Heart right ventricle (tissue), 16 donors: ENCODE data around the gene CERK. TPM values are rescaled to one million over a fixed set of nuclear protein-coding genes. Genes with fewer than 3 reads are reported as not detected.

Experiments used
- ATAC-seq, 8 donors: fragments of 200-7000 bp; cut with Tn5 transposase; one replicate each; pipeline ENCODE4 v1.9.1; 2020; ENCODE audit warnings: mild to moderate bottlenecking in 8 of 8, moderate library complexity in 8 of 8, moderate number of reproducible peaks in 1 of 8
- DNase-seq, 2 donors: peaks; one replicate each; pipeline ENCODE4 v3.0.0-alpha.2; 2020
- H3K27ac ChIP-seq, 10 donors: fragments of 200-600 bp; sonication (generic) in 2 of 10; one replicate each; pipeline versions ENCODE4 v1.5.0 to v1.8.0; 2020 to 2022; ENCODE audit warnings: mild to moderate bottlenecking in 3 of 10
- H3K27me3 ChIP-seq, 7 donors: fragments of 200-600 bp; one replicate each; pipeline ENCODE4 v1.8.0; 2021 to 2022; ENCODE audit warnings: mild to moderate bottlenecking in 2 of 7
- H3K36me3 ChIP-seq, 9 donors: fragments of 200-600 bp; sonication (generic) in 1 of 9; one replicate each; pipeline versions ENCODE4 v1.5.0 to v1.8.0; 2020 to 2022; ENCODE audit warnings: mild to moderate bottlenecking in 2 of 9
- H3K4me1 ChIP-seq, 9 donors: fragments of 200-600 bp; sonication (generic) in 1 of 9; one replicate each; pipeline versions ENCODE4 v1.5.0 to v1.8.0; 2020 to 2022; ENCODE audit warnings: mild to moderate bottlenecking in 4 of 9
- H3K4me3 ChIP-seq, 10 donors: fragments of 200-600 bp; sonication (generic) in 2 of 10; one replicate each; pipeline versions ENCODE4 v1.5.0 to v1.8.0; 2020 to 2022; ENCODE audit warnings: mild to moderate bottlenecking in 7 of 10, moderate library complexity in 2 of 10
- H3K9me3 ChIP-seq, 11 donors: fragments of 200-600 bp in 10 of 11; sonication (generic) in 2 of 11; one replicate each; pipeline versions ENCODE4 v1.5.0 to v1.8.0; 2013 to 2022; ENCODE audit warnings: mild to moderate bottlenecking in 2 of 11, control low read depth in 1 of 11, moderate library complexity in 1 of 11
- CTCF ChIP-seq, 9 donors: fragments of 200-600 bp; sonication (generic) in 2 of 9; IDR thresholded peaks; one replicate each; pipeline versions ENCODE4 v1.5.0 to v1.8.0; 2021 to 2022; ENCODE audit warnings: antibody characterized with exemption in 9 of 9, mild to moderate bottlenecking in 5 of 9, moderate library complexity in 1 of 9
- WGBS, 2 donors: extraction: QIAGEN DNeasy Blood & Tissue Kit; methylation state at CpG; one replicate each; pipeline ENCODE4 v1.1.7; 2013; ENCODE audit warnings: inconsistent platforms in 1 of 2; 5-methylcytosine and 5-hydroxymethylcytosine counted together
- intact Hi-C, 10 donors: fragments of 100-400 bp; cut with DNase I; formaldehyde crosslinking; loops; one replicate each; pipeline versions ENCODE4 v1.11.1 to v1.14.2; 2022
- polyA plus RNA-seq, 2 donors: library from polyadenylated mRNA; stranded (reverse); fragments of 200-250 nt; gene quantifications; one replicate each; pipeline ENCODE4 v1.2.3, GENCODE V29; 2013
- total RNA-seq, 10 donors: library from RNA; stranded (reverse); fragmentation: NEBNext Ultra II Directional in 3 of 10; extraction: Animal tissue kit (Norgen Biotek cat#: 25700) in 3 of 10; gene quantifications; one replicate each; pipeline versions ENCODE4 v1.2.1 to v1.2.4, GENCODE V29; 2021 to 2023
- donor health status: Arrhythmogenic right ventricular cardiomyopathy.
- donor health status: ischemic (EF 13 %, LVEDD 7.1; RV severe dilation, severe dysfunction).
- donor health status: healthy with polysubstance abuse.
- donor health status: DM: no; HTN: yes; CAD: no.
- donor health status: DM: no; HTN: no; CAD: no.
- donor health status: ischemic (EF 25% LVEDD 6.9; RV normal size, moderate dysfunction).
- donor health status: ischemic (EF 25% LVEDD 5.7; RV mildly dilated, moderate dysfunction).
- donor health status: healthy.
- donor health status: DM: yes; HTN: yes; CAD: no.
- donor health status: Ischemic cardiomyopathy.
- donor health status: ischemic (EF 35%, LVEDD 5.7; RV mildly dilated, moderate dysfunction).
- donor health status: nonischemic (EF 11% LVEDD 7.7; RV severe dilation, severe dysfunction).
- donor health status: DM: yes; HTN: yes; CAD: no.
- donor health status: PGD.
- donor health status: ischemic (EF 29% LVEDD 5.4; RV normal size, mild dysfunction).
- donor health status: nonischemic (EF 23%, LVEDD 6.1; RV moderate dilation, normal function).

The CERK gene
- total and polyA plus RNA-seq, 12 donors: 21.5 to 97.0 (median 66.2) TPM

- no peak for TF ChIP-seq CTCF (IDR thresholded peaks at IDR 0.05)
- Histone ChIP-seq H3K27ac (no peak overlapping the region), H3K9me3 (no peaks in the 10 kb centered on the region), H3K4me1 (no peaks in the 10 kb centered on the region), H3K4me3 (no peak overlapping the region), H3K27me3 (no peaks in the 10 kb centered on the region), H3K36me3 (peaks cover 14 to 100% (median 84%) of the 10 kb centered on the region in 9 donors)
- WGBS, 2 donors: 76 to 85% methylated on average over 11 of the region's 11 CpGs
- intact Hi-C loops: no loop called here
- DNase-seq: no peak
- peak in 2 of 8 donors; percentile 5 to 10 for ATAC-seq
These were observed 41.9 kb downstream of the CERK start for GRCh38 chr22:46696229-46696518.

- DNase-seq: no peak
- no peaks in the 10 kb centered on the region for H3K27me3 ChIP-seq
- no peaks in the 10 kb centered on the region for H3K9me3 ChIP-seq
- H3K4me3 ChIP-seq: no peak overlapping the region
- H3K4me1 ChIP-seq: no peaks in the 10 kb centered on the region
- no peak for TF ChIP-seq CTCF (IDR thresholded peaks at IDR 0.05)
- no peak overlapping the region for H3K27ac ChIP-seq
- H3K36me3 ChIP-seq: peaks cover 10 to 100% (median 80%) of the 10 kb centered on the region in 9 donors
- intact Hi-C loops: no loop called here
- ATAC-seq: peak in 5 of 8 donors; percentile 6 to 27 (median 18)
- WGBS, 2 donors: 79 to 82% methylated on average over 25 of the region's 25 CpGs
These were observed 42.5 kb downstream of the CERK start for GRCh38 chr22:46695346-46696228.

- Histone ChIP-seq H3K9me3 (no peaks in the 10 kb centered on the region), H3K36me3 (peaks cover 10 to 100% (median 82%) of the 10 kb centered on the region in 9 donors), H3K27me3 (no peaks in the 10 kb centered on the region), H3K4me1 (peaks cover 0 to 7% (median 2%) of the 10 kb centered on the region in 9 donors), H3K27ac (peak overlapping the region in 1 of 10 donors; percentile 30), H3K4me3 (no peak overlapping the region)
- 85 to 91% methylated on average over 15 of the region's 15 CpGs for WGBS, 2 donors
- no peak for TF ChIP-seq CTCF (IDR thresholded peaks at IDR 0.05)
- DNase-seq (no peak), ATAC-seq (no peak)
- intact Hi-C loops: loop anchor here in 1 of 10 donors (5.0 kb wide), 1 partner anchor 33 kb away; no protein-coding TSS in a partner anchor
These were observed 43.5 kb downstream of the CERK start for GRCh38 chr22:46694416-46695170.

GRCh38 chr22:46693634-46694415, 44.2 kb downstream of the CERK start:
- H3K4me1 ChIP-seq: peaks cover 0 to 12% (median 8%) of the 10 kb centered on the region in 9 donors
- no peak for ATAC-seq
- intact Hi-C loops: loop anchor here in 1 of 10 donors (5.0 kb wide), 1 partner anchor 33 kb away; no protein-coding TSS in a partner anchor
- H3K27me3 ChIP-seq: no peaks in the 10 kb centered on the region
- no peak for DNase-seq
- TF ChIP-seq CTCF (IDR thresholded peaks at IDR 0.05): no peak
- no peaks in the 10 kb centered on the region for H3K9me3 ChIP-seq
- WGBS, 2 donors: 76 to 82% methylated on average over 17 of the region's 17 CpGs
- H3K27ac ChIP-seq: no peak overlapping the region
- peaks cover 10 to 100% (median 81%) of the 10 kb centered on the region in 9 donors for H3K36me3 ChIP-seq
- no peak overlapping the region for H3K4me3 ChIP-seq
